Mesothelial cell of epicardium (in vitro differentiated cells): ENCODE results near the gene HOXD11. TPM values are rescaled to one million over a fixed set of nuclear protein-coding genes. Genes with fewer than 3 reads are reported as not detected.

Source experiments
- DNase-seq, 2 experiments: peaks; one replicate each; pipeline ENCODE4 v3.0.0; 2021; ENCODE audit warnings: low spot score in 2 of 2; ENCODE audit not compliant: unreplicated experiment in 2 of 2
- H3K27ac Mint-ChIP-seq: 2 replicates; pipeline ENCODE4 v1.8.0; 2021; ENCODE audit warnings: mixed read lengths
- H3K27me3 Mint-ChIP-seq: 2 replicates; pipeline ENCODE4 v1.8.0; 2021; ENCODE audit warnings: low read depth, mixed read lengths
- H3K36me3 Mint-ChIP-seq: 2 replicates; pipeline ENCODE4 v1.8.0; 2021; ENCODE audit warnings: mixed read lengths
- H3K4me1 Mint-ChIP-seq: 2 replicates; pipeline ENCODE4 v1.8.0; 2021; ENCODE audit warnings: mixed read lengths
- H3K4me3 Mint-ChIP-seq: 2 replicates; pipeline ENCODE4 v1.8.0; 2021; ENCODE audit warnings: mild to moderate bottlenecking, moderate library complexity, mixed read lengths
- H3K9me3 Mint-ChIP-seq: 2 replicates; pipeline ENCODE4 v1.8.0; 2021; ENCODE audit warnings: mixed read lengths
- CTCF ChIP-seq: fragments of 200-600 bp; sonication (generic); IDR thresholded peaks from one replicate; pipeline ENCODE4 v1.5.0; 2021; ENCODE audit warnings: antibody characterized with exemption; ENCODE audit not compliant: unreplicated experiment
- total RNA-seq: library from RNA; stranded (reverse); gene quantifications from 3 replicates; pipeline ENCODE4 v1.2.1, GENCODE V29; 2021

The HOXD11 gene
- total RNA-seq, 1 donor from 2014 or later = 3.0 TPM

DNA sequence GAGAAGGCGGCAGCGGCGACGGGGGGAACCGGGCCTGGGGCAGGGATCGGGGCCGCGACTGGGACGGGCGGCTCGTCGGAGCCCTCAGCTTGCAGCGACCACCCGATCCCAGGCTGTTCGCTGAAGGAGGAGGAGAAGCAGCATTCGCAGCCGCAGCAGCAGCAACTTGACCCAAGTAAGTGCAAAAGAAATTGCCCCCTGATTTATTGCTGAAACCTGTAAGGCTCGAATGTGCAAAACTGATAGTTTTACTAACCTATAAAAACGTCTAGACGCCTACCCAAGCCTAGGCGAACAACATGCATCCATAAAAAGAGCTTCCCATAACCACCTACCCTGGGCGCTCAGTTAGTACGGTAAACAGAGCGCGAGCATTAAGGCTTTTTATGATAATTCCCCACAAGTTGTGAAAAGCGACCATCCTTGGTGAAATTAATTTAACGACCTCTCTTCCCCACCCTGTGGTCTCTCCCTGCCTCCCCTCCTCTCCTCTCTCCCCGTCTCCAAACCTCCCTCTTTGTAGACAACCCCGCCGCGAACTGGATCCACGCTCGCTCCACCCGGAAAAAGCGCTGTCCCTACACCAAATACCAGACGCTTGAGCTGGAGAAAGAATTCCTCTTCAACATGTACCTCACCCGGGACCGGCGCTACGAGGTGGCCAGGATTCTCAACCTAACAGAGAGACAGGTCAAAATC, 16.5 kb downstream of the HOXD11 start:
- peaks cover 13% of the 10 kb centered on the region for H3K4me1 Mint-ChIP-seq
- no peak overlapping the region for H3K27ac Mint-ChIP-seq
- no peak for TF ChIP-seq CTCF
- H3K4me3 Mint-ChIP-seq = peak overlapping the region; percentile 58
- H3K36me3 Mint-ChIP-seq = no peaks in the 10 kb centered on the region
- no peak for DNase-seq
- H3K9me3 Mint-ChIP-seq = no peaks in the 10 kb centered on the region
- H3K27me3 Mint-ChIP-seq = peaks cover 98% of the 10 kb centered on the region

- H3K4me3 Mint-ChIP-seq = peak overlapping the region; percentile 58
- H3K27me3 Mint-ChIP-seq = peaks cover 98% of the 10 kb centered on the region
- H3K36me3 Mint-ChIP-seq = no peaks in the 10 kb centered on the region
- no peak overlapping the region for H3K27ac Mint-ChIP-seq
- H3K9me3 Mint-ChIP-seq = no peaks in the 10 kb centered on the region
- no peak for TF ChIP-seq CTCF
- peaks cover 19% of the 10 kb centered on the region for H3K4me1 Mint-ChIP-seq
- DNase-seq = no peak
These were observed 17.2 kb downstream of the HOXD11 start for GRCh38 chr2:176124110-176124946.

DNA sequence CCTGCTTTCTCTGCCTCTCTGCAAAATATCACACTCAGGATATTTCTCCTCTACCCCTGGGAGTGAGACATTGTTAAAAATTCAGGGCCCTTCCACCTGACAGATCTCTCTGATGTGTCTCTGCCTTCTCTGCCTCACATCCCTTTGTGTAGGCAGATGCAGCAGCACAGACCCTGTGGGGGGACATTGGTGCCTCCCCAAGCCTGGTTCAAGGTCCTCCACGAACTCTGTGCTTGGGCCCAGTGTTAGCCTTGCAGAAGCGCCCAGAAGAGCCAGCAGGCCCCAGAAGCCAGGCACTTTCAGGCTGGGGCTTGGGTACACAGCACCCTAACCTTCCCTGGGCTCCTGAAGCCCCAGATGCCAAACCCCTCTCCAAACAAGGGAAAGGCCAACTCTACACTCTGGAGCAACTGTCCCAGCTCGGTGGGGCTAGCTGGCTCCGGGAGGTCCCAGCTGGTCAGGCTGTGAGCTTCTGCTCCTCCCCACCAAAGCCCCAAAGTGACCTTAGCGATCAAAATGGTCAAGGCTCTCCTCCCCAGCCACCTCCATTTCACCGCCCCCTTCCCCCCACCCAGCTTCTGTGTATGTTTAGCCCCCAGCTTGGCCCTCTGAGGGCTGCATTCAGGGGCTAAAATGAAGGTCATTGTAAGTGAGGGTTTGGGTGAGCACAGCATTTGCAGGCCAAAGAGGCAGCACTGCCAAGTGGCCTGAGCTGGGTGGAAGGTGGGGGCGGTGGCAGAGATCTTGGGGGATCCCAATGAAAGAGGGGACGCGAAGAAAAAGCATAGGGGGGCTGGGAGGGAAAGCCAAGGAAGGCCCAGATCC, 18.1 kb downstream of the HOXD11 start:
- Mint-ChIP-seq H3K27ac (no peak overlapping the region), H3K4me3 (no peak overlapping the region), H3K27me3 (peaks cover 95% of the 10 kb centered on the region), H3K36me3 (no peaks in the 10 kb centered on the region), H3K9me3 (no peaks in the 10 kb centered on the region), H3K4me1 (peaks cover 19% of the 10 kb centered on the region)
- no peak for TF ChIP-seq CTCF
- no peak for DNase-seq

DNA sequence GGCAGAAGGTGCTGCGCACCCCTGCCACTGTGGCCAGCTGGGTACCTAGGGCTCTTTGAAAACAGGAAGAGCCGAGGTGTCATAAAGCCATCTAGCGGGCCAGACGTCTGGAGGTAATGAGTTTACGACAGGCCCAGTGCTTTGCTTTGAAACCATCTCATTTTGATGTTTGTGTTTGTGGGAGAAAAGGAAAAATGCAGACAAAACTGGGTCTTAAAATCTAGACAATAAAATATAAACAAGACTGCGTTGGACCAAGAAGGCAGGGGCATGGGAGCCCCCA, 18.6 kb downstream of the HOXD11 start:
- peaks cover 91% of the 10 kb centered on the region for H3K27me3 Mint-ChIP-seq
- no peaks in the 10 kb centered on the region for H3K36me3 Mint-ChIP-seq
- H3K27ac Mint-ChIP-seq = no peak overlapping the region
- no peak for DNase-seq
- H3K9me3 Mint-ChIP-seq = no peaks in the 10 kb centered on the region
- no peak overlapping the region for H3K4me3 Mint-ChIP-seq
- no peak for TF ChIP-seq CTCF
- H3K4me1 Mint-ChIP-seq = peaks cover 21% of the 10 kb centered on the region

GRCh38 chr2:176126929-176127773, 20.1 kb downstream of the HOXD11 start:
- Mint-ChIP-seq H3K36me3 (no peaks in the 10 kb centered on the region), H3K4me3 (no peak overlapping the region), H3K4me1 (peaks cover 23% of the 10 kb centered on the region), H3K27ac (no peak overlapping the region), H3K9me3 (no peaks in the 10 kb centered on the region), H3K27me3 (peaks cover 91% of the 10 kb centered on the region)
- DNase-seq = peak in 1 of 2 experiments; percentile 84
- TF ChIP-seq CTCF = peak; percentile 92
